ENCODE results near the gene AHI1. TPM values are rescaled to one million over a fixed set of nuclear protein-coding genes. Genes with fewer than 3 reads are reported as not detected.
"Not testable (repeated sequence)": the region's sequence is repeated elsewhere in the genome, so short reads cannot be mapped to it uniquely, and the experiment has no call there.

Gene AHI1
- total RNA-seq, 5 donors from 2014 or later (not counting 1 experiment from before 2014, with no cell fraction given) = 9.6 to 27.6 (median 15.8) TPM

DNA sequence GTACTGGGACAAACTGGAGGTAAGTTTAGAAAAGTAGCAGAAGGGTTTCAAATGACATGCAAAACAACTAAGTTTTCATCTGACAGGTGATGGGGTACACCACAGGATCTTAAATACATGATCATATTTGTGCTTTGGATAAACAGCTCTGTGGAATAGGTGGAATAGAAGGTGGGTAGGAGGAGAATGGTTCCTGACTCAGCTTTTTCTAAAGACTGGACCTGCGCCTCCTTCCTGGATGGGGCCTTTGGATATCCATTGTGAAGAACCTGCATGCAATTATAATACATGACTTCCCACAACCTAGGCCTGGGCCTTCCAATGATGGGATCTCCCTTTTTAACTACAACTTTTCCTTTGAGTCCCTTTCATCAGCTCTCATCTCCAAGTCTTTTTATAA is 145.9 kb downstream of the AHI1 start:
- H3K27ac Mint-ChIP-seq = no peak overlapping the region
- H3K4me3 Mint-ChIP-seq = no peak overlapping the region
- Histone ChIP-seq H3K4me1 (ENCODE audit: control insufficient read depth in 1 of 2, extremely low read depth in 1 of 2, insufficient read depth in 2 of 2, low read length in 2 of 2) (peaks cover 0 to 4% of the 10 kb centered on the region in 2 experiments), H3K27me3 (replicated peaks in 1 of 2; ENCODE audit: control insufficient read depth in 2 of 2, extremely low read depth in 1 of 2, insufficient read depth in 2 of 2, low read length in 1 of 2) (no peaks in the 10 kb centered on the region), H3K4me3 (ENCODE audit: control insufficient read depth in 1 of 2, extremely low read depth in 1 of 2, low read length in 1 of 2) (no peak overlapping the region), H3K9me3 (no peaks in the 10 kb centered on the region), H3K36me3 (ENCODE audit: control insufficient read depth in 2 of 2, extremely low read depth in 1 of 2, insufficient read depth in 1 of 2, low read length in 1 of 2) (no peaks in the 10 kb centered on the region), H3K27ac (ENCODE audit: low read length) (no peak overlapping the region)
- H3K9me3 Mint-ChIP-seq = no peaks in the 10 kb centered on the region
- peaks cover 6% of the 10 kb centered on the region for H3K36me3 Mint-ChIP-seq
- H3K27me3 Mint-ChIP-seq = no peaks in the 10 kb centered on the region
- H3K4me1 Mint-ChIP-seq = peaks cover 2 to 4% (median 2%) of the 10 kb centered on the region in 3 donors
- ATAC-seq (replicated peaks in 1 of 4) (no peak), DNase-seq (no peak)
- ChIA-PET CTCF (no interaction called here), POLR2A (no interaction called here)
- 100% methylated on average over 1 of the region's 1 CpG for WGBS (ENCODE audit: insufficient coverage)

DNA sequence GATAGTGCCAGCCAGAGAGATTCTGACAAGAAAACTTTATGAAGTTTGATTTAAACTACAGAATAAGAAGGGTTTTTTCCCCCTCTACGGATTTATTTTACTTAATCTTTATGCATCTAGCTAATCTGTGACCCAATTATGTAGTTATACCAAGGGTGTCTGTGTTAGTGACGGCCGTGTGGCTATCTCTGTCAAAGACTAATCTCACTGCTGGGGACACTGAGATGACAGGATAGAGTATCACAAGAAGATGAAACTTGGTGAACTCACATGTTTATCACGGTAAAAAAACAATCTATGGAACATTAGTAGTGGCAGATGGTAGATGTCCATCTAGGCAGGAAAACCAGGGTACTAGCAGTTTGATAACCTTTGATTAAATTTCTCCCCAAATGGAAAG is 149.7 kb downstream of the AHI1 start:
- H3K27ac Mint-ChIP-seq = no peak overlapping the region
- H3K9me3 Mint-ChIP-seq = no peaks in the 10 kb centered on the region
- ChIA-PET POLR2A (no interaction called here), CTCF (no interaction called here)
- no peak for ATAC-seq (replicated peaks in 1 of 4)
- no peaks in the 10 kb centered on the region for H3K36me3 ChIP-seq (ENCODE audit: control insufficient read depth in 2 of 2, extremely low read depth in 1 of 2, insufficient read depth in 1 of 2, low read length in 1 of 2)
- H3K4me1 ChIP-seq (ENCODE audit: control insufficient read depth in 1 of 2, extremely low read depth in 1 of 2, insufficient read depth in 2 of 2, low read length in 2 of 2) = peaks cover 0 to 7% of the 10 kb centered on the region in 2 experiments
- no peak overlapping the region for H3K4me3 ChIP-seq (ENCODE audit: control insufficient read depth in 1 of 2, extremely low read depth in 1 of 2, low read length in 1 of 2)
- no peaks in the 10 kb centered on the region for H3K27me3 Mint-ChIP-seq
- WGBS (ENCODE audit: insufficient coverage) = 93% methylated on average over 3 of the region's 4 CpGs
- no peaks in the 10 kb centered on the region for H3K9me3 ChIP-seq
- DNase-seq = no peak
- H3K27ac ChIP-seq (ENCODE audit: low read length) = no peak overlapping the region
- no peak overlapping the region for H3K4me3 Mint-ChIP-seq
- H3K36me3 Mint-ChIP-seq = peaks cover 6% of the 10 kb centered on the region
- peaks cover 3 to 7% (median 3%) of the 10 kb centered on the region in 3 donors for H3K4me1 Mint-ChIP-seq
- no peaks in the 10 kb centered on the region for H3K27me3 ChIP-seq (replicated peaks in 1 of 2; ENCODE audit: control insufficient read depth in 2 of 2, extremely low read depth in 1 of 2, insufficient read depth in 2 of 2, low read length in 1 of 2)

DNA sequence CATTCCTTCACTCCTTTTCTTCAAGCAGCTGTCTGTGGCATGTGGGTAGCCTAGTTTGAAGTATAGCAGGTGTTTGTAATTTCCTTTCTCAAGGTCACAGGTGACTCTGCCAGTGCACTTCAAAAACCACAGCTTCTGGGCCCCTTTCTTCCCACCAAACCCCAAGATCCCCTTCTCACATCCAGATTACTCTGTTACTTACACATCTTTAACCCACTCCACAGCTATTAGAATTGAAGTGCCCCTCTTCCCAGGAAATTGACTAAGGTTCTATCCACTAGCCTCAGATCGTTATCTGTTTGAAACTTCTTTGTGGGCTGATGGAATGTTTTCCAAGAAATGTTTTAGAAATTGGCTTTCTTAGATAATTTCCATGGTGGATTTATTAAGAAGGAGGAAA is 150.8 kb downstream of the AHI1 start:
- CTCF ChIA-PET = interaction anchor here in 1 of 2 donors (0.7 kb wide), 1 partner anchor 22 kb away, joined by 4 read pairs; no protein-coding TSS in a partner anchor
- H3K36me3 ChIP-seq (ENCODE audit: control insufficient read depth in 2 of 2, extremely low read depth in 1 of 2, insufficient read depth in 1 of 2, low read length in 1 of 2) = no peaks in the 10 kb centered on the region
- Mint-ChIP-seq H3K4me1 (peaks cover 3 to 7% (median 3%) of the 10 kb centered on the region in 3 donors), H3K27me3 (no peaks in the 10 kb centered on the region), H3K4me3 (no peak overlapping the region), H3K27ac (no peak overlapping the region), H3K9me3 (no peaks in the 10 kb centered on the region), H3K36me3 (peaks cover 6% of the 10 kb centered on the region)
- no peaks in the 10 kb centered on the region for H3K27me3 ChIP-seq (replicated peaks in 1 of 2; ENCODE audit: control insufficient read depth in 2 of 2, extremely low read depth in 1 of 2, insufficient read depth in 2 of 2, low read length in 1 of 2)
- POLR2A ChIA-PET = no interaction called here
- no peak for ATAC-seq (replicated peaks in 1 of 4)
- no peaks in the 10 kb centered on the region for H3K9me3 ChIP-seq
- no CpG with 5 or more reads among the region's 1 CpG for WGBS (ENCODE audit: insufficient coverage)
- no peak for DNase-seq
- no peak overlapping the region for H3K4me3 ChIP-seq (ENCODE audit: control insufficient read depth in 1 of 2, extremely low read depth in 1 of 2, low read length in 1 of 2)
- no peak overlapping the region for H3K27ac ChIP-seq (ENCODE audit: low read length)
- peaks cover 0 to 7% of the 10 kb centered on the region in 2 experiments for H3K4me1 ChIP-seq (ENCODE audit: control insufficient read depth in 1 of 2, extremely low read depth in 1 of 2, insufficient read depth in 2 of 2, low read length in 2 of 2)

DNA sequence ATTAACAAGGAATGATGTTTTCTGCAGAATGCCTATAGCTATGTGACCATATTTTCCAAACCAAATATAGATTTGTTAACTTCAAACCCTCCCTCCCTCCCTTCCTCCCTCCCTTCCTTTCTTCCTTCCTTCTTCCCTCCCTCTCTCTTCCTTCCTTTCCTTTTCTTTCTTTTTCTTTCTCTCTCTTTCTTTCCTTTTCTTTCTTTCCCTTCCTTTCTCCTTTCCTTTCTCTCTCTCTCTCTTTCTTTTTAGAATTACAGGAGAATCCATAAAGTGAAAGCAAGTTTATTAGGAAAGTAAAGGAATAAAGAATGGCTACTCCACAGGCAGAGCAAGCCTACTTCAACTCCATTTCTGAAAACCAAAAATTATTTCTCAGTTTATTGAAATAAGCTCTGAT is 153.0 kb downstream of the AHI1 start:
- H3K27me3 Mint-ChIP-seq = no peaks in the 10 kb centered on the region
- peaks cover 0 to 7% of the 10 kb centered on the region in 2 experiments for H3K4me1 ChIP-seq (ENCODE audit: control insufficient read depth in 1 of 2, extremely low read depth in 1 of 2, insufficient read depth in 2 of 2, low read length in 2 of 2)
- ATAC-seq (replicated peaks in 1 of 4) = no peak
- no peak for DNase-seq
- no peak overlapping the region for H3K4me3 Mint-ChIP-seq
- H3K4me3 ChIP-seq (ENCODE audit: control insufficient read depth in 1 of 2, extremely low read depth in 1 of 2, low read length in 1 of 2) = no peak overlapping the region
- H3K27ac ChIP-seq (ENCODE audit: low read length) = no peak overlapping the region
- no peak overlapping the region for H3K27ac Mint-ChIP-seq
- no peaks in the 10 kb centered on the region for H3K36me3 ChIP-seq (ENCODE audit: control insufficient read depth in 2 of 2, extremely low read depth in 1 of 2, insufficient read depth in 1 of 2, low read length in 1 of 2)
- POLR2A ChIA-PET = no interaction called here
- H3K9me3 Mint-ChIP-seq = no peaks in the 10 kb centered on the region
- H3K27me3 ChIP-seq (replicated peaks in 1 of 2; ENCODE audit: control insufficient read depth in 2 of 2, extremely low read depth in 1 of 2, insufficient read depth in 2 of 2, low read length in 1 of 2) = no peaks in the 10 kb centered on the region
- H3K4me1 Mint-ChIP-seq = peaks cover 3 to 7% (median 3%) of the 10 kb centered on the region in 3 donors
- CTCF ChIA-PET = no interaction called here
- peaks cover 9% of the 10 kb centered on the region for H3K36me3 Mint-ChIP-seq
- H3K9me3 ChIP-seq = no peaks in the 10 kb centered on the region

DNA sequence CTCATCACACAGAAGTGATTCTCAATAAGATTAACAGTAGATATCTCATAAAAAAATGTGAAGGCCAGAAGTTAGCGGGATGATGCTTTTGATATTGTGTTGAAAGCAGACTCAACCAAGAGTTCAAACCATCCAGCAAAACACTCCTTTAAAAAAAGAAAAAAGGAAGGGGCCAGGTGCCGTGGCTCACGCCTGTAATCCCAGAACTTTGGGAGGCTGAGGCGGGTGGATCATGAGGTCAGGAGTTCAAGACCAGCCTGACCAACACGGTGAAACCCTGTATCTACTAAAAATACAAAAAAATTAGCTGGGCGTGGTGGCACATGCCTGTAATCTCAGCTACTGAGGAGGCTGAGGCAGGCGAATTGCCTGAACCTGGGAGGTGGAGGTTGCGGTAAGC is 157.6 kb downstream of the AHI1 start:
- no CpG with 5 or more reads among the region's 8 CpGs for WGBS (ENCODE audit: insufficient coverage)
- H3K4me3 ChIP-seq (ENCODE audit: control insufficient read depth in 1 of 2, extremely low read depth in 1 of 2, low read length in 1 of 2); H3K36me3 Mint-ChIP-seq; H3K4me1 Mint-ChIP-seq; H3K27me3 ChIP-seq (replicated peaks in 1 of 2; ENCODE audit: control insufficient read depth in 2 of 2, extremely low read depth in 1 of 2, insufficient read depth in 2 of 2, low read length in 1 of 2); H3K27ac Mint-ChIP-seq; H3K4me1 ChIP-seq (ENCODE audit: control insufficient read depth in 1 of 2, extremely low read depth in 1 of 2, insufficient read depth in 2 of 2, low read length in 2 of 2); ATAC-seq (replicated peaks in 1 of 4); DNase-seq; H3K4me3 Mint-ChIP-seq; CTCF ChIA-PET; H3K9me3 Mint-ChIP-seq; POLR2A ChIA-PET; H3K9me3 ChIP-seq; H3K27me3 Mint-ChIP-seq; H3K27ac ChIP-seq (ENCODE audit: low read length); H3K36me3 ChIP-seq (ENCODE audit: control insufficient read depth in 2 of 2, extremely low read depth in 1 of 2, insufficient read depth in 1 of 2, low read length in 1 of 2): not testable (repeated sequence)

DNA sequence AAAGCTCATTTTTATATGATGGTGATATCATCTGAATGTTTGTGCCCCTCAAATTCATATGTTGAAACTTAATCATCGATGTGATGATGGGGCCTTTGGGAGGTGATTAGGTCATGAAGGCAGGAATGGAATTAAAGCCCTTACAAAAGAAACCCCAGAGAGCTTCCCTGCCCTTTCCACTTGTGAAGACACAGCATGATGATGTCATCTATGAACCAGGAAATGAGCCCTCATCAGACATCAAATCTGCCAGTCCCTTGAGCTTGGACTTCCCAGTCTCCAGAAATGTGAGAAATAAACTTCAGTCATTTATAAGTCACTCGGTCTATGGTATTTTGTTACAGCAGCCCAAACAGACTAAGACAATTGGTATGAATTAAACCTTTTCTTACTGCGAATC is 163.4 kb downstream of the AHI1 start:
- DNase-seq = no peak
- Mint-ChIP-seq H3K4me3 (no peak overlapping the region), H3K4me1 (no peaks in the 10 kb centered on the region), H3K27me3 (no peaks in the 10 kb centered on the region), H3K36me3 (peaks cover 13% of the 10 kb centered on the region), H3K27ac (no peak overlapping the region), H3K9me3 (no peaks in the 10 kb centered on the region)
- no peaks in the 10 kb centered on the region for H3K4me1 ChIP-seq (ENCODE audit: control insufficient read depth in 1 of 2, extremely low read depth in 1 of 2, insufficient read depth in 2 of 2, low read length in 2 of 2)
- ChIA-PET CTCF (interaction anchor here in 1 of 2 donors (0.6 to 0.8 kb wide), 2 partner anchors 11 to 1173 kb away, joined by 4 to 6 read pairs; no protein-coding TSS in a partner anchor), POLR2A (no interaction called here)
- no peaks in the 10 kb centered on the region for H3K9me3 ChIP-seq
- no peak for ATAC-seq (replicated peaks in 1 of 4)
- H3K36me3 ChIP-seq (ENCODE audit: control insufficient read depth in 2 of 2, extremely low read depth in 1 of 2, insufficient read depth in 1 of 2, low read length in 1 of 2) = no peaks in the 10 kb centered on the region
- H3K27me3 ChIP-seq (replicated peaks in 1 of 2; ENCODE audit: control insufficient read depth in 2 of 2, extremely low read depth in 1 of 2, insufficient read depth in 2 of 2, low read length in 1 of 2) = no peaks in the 10 kb centered on the region
- no CpG with 5 or more reads among the region's 3 CpGs for WGBS (ENCODE audit: insufficient coverage)
- no peak overlapping the region for H3K4me3 ChIP-seq (ENCODE audit: control insufficient read depth in 1 of 2, extremely low read depth in 1 of 2, low read length in 1 of 2)
- H3K27ac ChIP-seq (ENCODE audit: low read length) = no peak overlapping the region

DNA sequence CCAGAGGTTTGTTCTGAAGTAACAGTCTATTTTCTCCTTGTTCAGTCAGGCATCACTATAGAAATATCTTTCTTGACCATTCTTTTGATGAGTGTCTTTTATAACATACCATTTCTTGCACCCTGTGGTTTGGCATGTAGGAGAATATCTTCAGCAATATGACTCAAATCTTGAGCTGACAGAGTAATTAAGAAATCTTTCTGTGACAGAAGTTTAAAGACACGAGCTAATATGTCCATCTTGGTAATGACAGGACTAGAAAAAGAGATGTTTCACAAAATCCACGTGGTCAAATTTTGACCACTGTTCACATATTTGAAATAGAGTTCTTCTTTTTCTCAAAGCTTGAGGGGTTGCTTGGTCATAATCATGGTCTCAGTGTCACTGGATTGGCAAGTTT is 166.5 kb downstream of the AHI1 start:
- H3K36me3 ChIP-seq (ENCODE audit: control insufficient read depth in 2 of 2, extremely low read depth in 1 of 2, insufficient read depth in 1 of 2, low read length in 1 of 2) = no peaks in the 10 kb centered on the region
- ATAC-seq (replicated peaks in 1 of 4) (no peak), DNase-seq (no peak)
- no peaks in the 10 kb centered on the region for H3K4me1 ChIP-seq (ENCODE audit: control insufficient read depth in 1 of 2, extremely low read depth in 1 of 2, insufficient read depth in 2 of 2, low read length in 2 of 2)
- H3K27me3 Mint-ChIP-seq = no peaks in the 10 kb centered on the region
- POLR2A ChIA-PET = no interaction called here
- CTCF ChIA-PET = no interaction called here
- no peaks in the 10 kb centered on the region for H3K9me3 ChIP-seq
- no peak overlapping the region for H3K27ac Mint-ChIP-seq
- WGBS (ENCODE audit: insufficient coverage) = 43% methylated on average over 1 of the region's 2 CpGs
- no peak overlapping the region for H3K4me3 Mint-ChIP-seq
- no peaks in the 10 kb centered on the region for H3K27me3 ChIP-seq (replicated peaks in 1 of 2; ENCODE audit: control insufficient read depth in 2 of 2, extremely low read depth in 1 of 2, insufficient read depth in 2 of 2, low read length in 1 of 2)
- peaks cover 18% of the 10 kb centered on the region for H3K36me3 Mint-ChIP-seq
- no peaks in the 10 kb centered on the region for H3K9me3 Mint-ChIP-seq
- H3K27ac ChIP-seq (ENCODE audit: low read length) = no peak overlapping the region
- no peak overlapping the region for H3K4me3 ChIP-seq (ENCODE audit: control insufficient read depth in 1 of 2, extremely low read depth in 1 of 2, low read length in 1 of 2)
- no peaks in the 10 kb centered on the region for H3K4me1 Mint-ChIP-seq
